CD4-positive, alpha-beta T cell (primary cell): ENCODE results near the gene STK32C. TPM values are rescaled to one million over a fixed set of nuclear protein-coding genes. Genes with fewer than 3 reads are reported as not detected.

Source experiments
- ATAC-seq: fragments of 200-7000 bp; cut with Tn5 transposase; one replicate; pipeline ENCODE4 v1.10.0; 2022; ENCODE audit warnings: mild to moderate bottlenecking; ENCODE audit not compliant: poor library complexity
- CTCF ChIA-PET: fragments of 350-600 bp; sonication (Branson Sonifier 250); formaldehyde crosslinking; loops from one replicate; lab custom pipeline; 2021; ENCODE audit warnings: antibody characterized with exemption, inconsistent platforms; lab: Charles Lee
- POLR2A ChIA-PET: fragments of 350-600 bp; sonication (Branson Sonifier 250); formaldehyde crosslinking; loops from one replicate; lab custom pipeline; 2021; ENCODE audit warnings: antibody characterized with exemption, inconsistent platforms; lab: Charles Lee
- DNase-seq, 14 experiments: peaks; one replicate each; pipeline ENCODE4 v3.0.0-alpha.2; 2013 to 2020; ENCODE audit warnings: mixed read lengths in 2 of 14
- H3K27ac ChIP-seq, 2 donors: one replicate each; pipeline versions ENCODE4 v1.5.1 to v1.7.0; 2013; ENCODE audit warnings: low read length in 2 of 2, low read depth in 1 of 2, mild to moderate bottlenecking in 1 of 2
- H3K27me3 ChIP-seq, 2 experiments: 1 replicate in 1 of 2; 2 replicates in 1 of 2; pipeline versions ENCODE4 v1.6.1 to v1.7.0; 2013; ENCODE audit warnings: low read length in 2 of 2, control low read depth in 1 of 2, mild to moderate bottlenecking in 1 of 2, moderate library complexity in 1 of 2; ENCODE audit not compliant: insufficient read depth in 2 of 2, control insufficient read depth in 1 of 2
- H3K36me3 ChIP-seq: one replicate; pipeline ENCODE4 v1.6.1; 2013; ENCODE audit warnings: low read length, control low read depth; ENCODE audit not compliant: insufficient read depth
- H3K4me1 ChIP-seq: one replicate; pipeline ENCODE4 v1.6.1; 2013; ENCODE audit warnings: low read length, control low read depth; ENCODE audit not compliant: insufficient read depth
- H3K4me3 ChIP-seq: one replicate; pipeline ENCODE4 v1.5.1; 2013; ENCODE audit warnings: mild to moderate bottlenecking, low read length, moderate library complexity
- H3K9me3 ChIP-seq, 2 experiments: 1 replicate in 1 of 2; 2 replicates in 1 of 2; pipeline versions ENCODE4 v1.6.1 to v1.7.0; 2013; ENCODE audit warnings: low read length in 2 of 2, mild to moderate bottlenecking in 2 of 2, control low read depth in 1 of 2, moderate library complexity in 1 of 2; ENCODE audit not compliant: control insufficient read depth in 1 of 2, insufficient read depth in 1 of 2
- H3K27ac Mint-ChIP-seq: one replicate; pipeline ENCODE4 v1.8.0; 2020; ENCODE audit warnings: mixed read lengths
- H3K27me3 Mint-ChIP-seq: one replicate; pipeline ENCODE4 v1.8.0; 2021; ENCODE audit warnings: mixed read lengths
- H3K36me3 Mint-ChIP-seq: one replicate; pipeline ENCODE4 v1.8.0; 2021; ENCODE audit warnings: low read depth, mixed read lengths
- H3K4me1 Mint-ChIP-seq: one replicate; pipeline ENCODE4 v1.8.0; 2021; ENCODE audit warnings: low read depth, mixed read lengths
- H3K4me3 Mint-ChIP-seq: one replicate; pipeline ENCODE4 v1.8.0; 2020; ENCODE audit warnings: mild to moderate bottlenecking, mixed read lengths
- H3K9me3 Mint-ChIP-seq: one replicate; pipeline ENCODE4 v1.8.0; 2020; ENCODE audit warnings: mixed read lengths
- intact Hi-C, 2 experiments: fragments of 100-400 bp; cut with DNase I in 1 of 2; cut with micrococcal nuclease in 1 of 2; formaldehyde crosslinking; loops; one replicate each; pipeline versions ENCODE4 v1.15.1 to v1.9.0; 2023 to 2025; cut with DNase I, micrococcal nuclease
- total RNA-seq, 174 experiments: library from RNA in 2 of 174; stranded (reverse) in 2 of 174; gene quantifications; one replicate each; pipeline ENCODE4 v1.2.3 and lab custom pipeline; 2021 to 2026
- TF ChIP-seq, protein P1 (sequence below): fragments of 200-600 bp; IDR thresholded peaks from one replicate; pipeline ENCODE4 v1.8.0; 2022; ENCODE audit warnings: antibody characterized with exemption, mild to moderate bottlenecking

The STK32C gene
- total RNA-seq, 2 experiments from 2014 or later: 4.9 to 5.2 TPM

- peaks cover 5% of the 10 kb centered on the region for H3K4me1 Mint-ChIP-seq
- H3K36me3 Mint-ChIP-seq: no peaks in the 10 kb centered on the region
- no peak for DNase-seq
- no peaks in the 10 kb centered on the region for H3K9me3 Mint-ChIP-seq
- TF ChIP-seq, protein P1, sequence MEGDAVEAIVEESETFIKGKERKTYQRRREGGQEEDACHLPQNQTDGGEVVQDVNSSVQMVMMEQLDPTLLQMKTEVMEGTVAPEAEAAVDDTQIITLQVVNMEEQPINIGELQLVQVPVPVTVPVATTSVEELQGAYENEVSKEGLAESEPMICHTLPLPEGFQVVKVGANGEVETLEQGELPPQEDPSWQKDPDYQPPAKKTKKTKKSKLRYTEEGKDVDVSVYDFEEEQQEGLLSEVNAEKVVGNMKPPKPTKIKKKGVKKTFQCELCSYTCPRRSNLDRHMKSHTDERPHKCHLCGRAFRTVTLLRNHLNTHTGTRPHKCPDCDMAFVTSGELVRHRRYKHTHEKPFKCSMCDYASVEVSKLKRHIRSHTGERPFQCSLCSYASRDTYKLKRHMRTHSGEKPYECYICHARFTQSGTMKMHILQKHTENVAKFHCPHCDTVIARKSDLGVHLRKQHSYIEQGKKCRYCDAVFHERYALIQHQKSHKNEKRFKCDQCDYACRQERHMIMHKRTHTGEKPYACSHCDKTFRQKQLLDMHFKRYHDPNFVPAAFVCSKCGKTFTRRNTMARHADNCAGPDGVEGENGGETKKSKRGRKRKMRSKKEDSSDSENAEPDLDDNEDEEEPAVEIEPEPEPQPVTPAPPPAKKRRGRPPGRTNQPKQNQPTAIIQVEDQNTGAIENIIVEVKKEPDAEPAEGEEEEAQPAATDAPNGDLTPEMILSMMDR: no peak
- CTCF ChIA-PET: no interaction called here
- H3K4me3 Mint-ChIP-seq: no peak overlapping the region
- Histone ChIP-seq H3K27me3 (peaks cover 0 to 2% of the 10 kb centered on the region in 2 experiments), H3K36me3 (no peaks in the 10 kb centered on the region), H3K27ac (no peak overlapping the region), H3K9me3 (no peaks in the 10 kb centered on the region), H3K4me3 (no peak overlapping the region), H3K4me1 (no peaks in the 10 kb centered on the region)
- no peaks in the 10 kb centered on the region for H3K27me3 Mint-ChIP-seq
- ATAC-seq: no peak
- H3K27ac Mint-ChIP-seq: no peak overlapping the region
- intact Hi-C loops: no loop called here
- POLR2A ChIA-PET: no interaction called here
Measured at GRCh38 chr10:132281915-132282666, 25.7 kb downstream of the STK32C start.

GRCh38 chr10:132280646-132281074 lies 27.1 kb downstream of the STK32C start:
- intact Hi-C loops: no loop called here
- DNase-seq (no peak), ATAC-seq (no peak)
- TF ChIP-seq, protein P1: no peak
- no peaks in the 10 kb centered on the region for H3K4me1 ChIP-seq
- Mint-ChIP-seq H3K36me3 (no peaks in the 10 kb centered on the region), H3K27ac (no peak overlapping the region), H3K4me3 (no peak overlapping the region), H3K27me3 (no peaks in the 10 kb centered on the region), H3K9me3 (no peaks in the 10 kb centered on the region), H3K4me1 (peaks cover 5% of the 10 kb centered on the region)
- no peaks in the 10 kb centered on the region for H3K9me3 ChIP-seq
- ChIA-PET POLR2A (no interaction called here), CTCF (no interaction called here)
- H3K27me3 ChIP-seq: peaks cover 0 to 2% of the 10 kb centered on the region in 2 experiments
- no peak overlapping the region for H3K27ac ChIP-seq
- H3K36me3 ChIP-seq: no peaks in the 10 kb centered on the region
- H3K4me3 ChIP-seq: no peak overlapping the region

- H3K27ac ChIP-seq: no peak overlapping the region
- H3K27ac Mint-ChIP-seq: no peak overlapping the region
- peaks cover 0 to 2% of the 10 kb centered on the region in 2 experiments for H3K27me3 ChIP-seq
- no peak overlapping the region for H3K4me3 ChIP-seq
- no peaks in the 10 kb centered on the region for H3K36me3 Mint-ChIP-seq
- no peaks in the 10 kb centered on the region for H3K4me1 Mint-ChIP-seq
- H3K9me3 ChIP-seq: no peaks in the 10 kb centered on the region
- DNase-seq (no peak), ATAC-seq (no peak)
- CTCF ChIA-PET: no interaction called here
- no peak overlapping the region for H3K4me3 Mint-ChIP-seq
- H3K4me1 ChIP-seq: no peaks in the 10 kb centered on the region
- POLR2A ChIA-PET: no interaction called here
- H3K36me3 ChIP-seq: no peaks in the 10 kb centered on the region
- TF ChIP-seq, protein P1: no peak
- H3K27me3 Mint-ChIP-seq: no peaks in the 10 kb centered on the region
- intact Hi-C loops: no loop called here
- H3K9me3 Mint-ChIP-seq: no peaks in the 10 kb centered on the region
Measured at GRCh38 chr10:132279873-132280645, 27.7 kb downstream of the STK32C start.
